ENCODE data around the gene NEK11. TPM values are rescaled to one million over a fixed set of nuclear protein-coding genes. Genes with fewer than 3 reads are reported as not detected.

Gene NEK11
- total RNA-seq, 1 donor: 14.5 TPM

- Histone ChIP-seq H3K36me3 (ENCODE audit: insufficient read depth, low read length) (no peaks in the 10 kb centered on the region), H3K27me3 (ENCODE audit: insufficient read depth, low read length) (no peaks in the 10 kb centered on the region), H2AFZ (ENCODE audit: low read length) (no peak overlapping the region), H3K9me3 (ENCODE audit: low read depth, low read length) (no peaks in the 10 kb centered on the region), H3K4me2 (ENCODE audit: insufficient read depth, low read length) (no peak overlapping the region), H4K20me1 (ENCODE audit: insufficient read depth, low read length) (no peaks in the 10 kb centered on the region), H3K4me1 (ENCODE audit: insufficient read depth, low read length) (no peaks in the 10 kb centered on the region), H3K4me3 (ENCODE audit: insufficient read depth, low read length) (no peak overlapping the region), H3K27ac (ENCODE audit: low read depth, low read length) (no peak overlapping the region), H3K79me2 (ENCODE audit: insufficient read depth, low read length) (no peaks in the 10 kb centered on the region)
- TF ChIP-seq CTCF (IDR thresholded peaks at IDR 0.05; ENCODE audit: extremely low read depth, low read depth, low read length): no peak
- no peak for DNase-seq (ENCODE audit: insufficient read length, low spot score, missing footprints)
These were observed 291.0 kb downstream of the NEK11 start for GRCh38 chr3:131317667-131318066.

GRCh38 chr3:131323014-131323413, 296.3 kb downstream of the NEK11 start:
- Histone ChIP-seq H3K9me3 (ENCODE audit: low read depth, low read length) (no peaks in the 10 kb centered on the region), H3K4me2 (ENCODE audit: insufficient read depth, low read length) (no peak overlapping the region), H3K36me3 (ENCODE audit: insufficient read depth, low read length) (no peaks in the 10 kb centered on the region), H2AFZ (ENCODE audit: low read length) (no peak overlapping the region), H3K4me1 (ENCODE audit: insufficient read depth, low read length) (no peaks in the 10 kb centered on the region), H3K4me3 (ENCODE audit: insufficient read depth, low read length) (no peak overlapping the region), H3K79me2 (ENCODE audit: insufficient read depth, low read length) (no peaks in the 10 kb centered on the region), H3K27ac (ENCODE audit: low read depth, low read length) (no peak overlapping the region), H3K27me3 (ENCODE audit: insufficient read depth, low read length) (no peaks in the 10 kb centered on the region), H4K20me1 (ENCODE audit: insufficient read depth, low read length) (no peaks in the 10 kb centered on the region)
- TF ChIP-seq CTCF (IDR thresholded peaks at IDR 0.05; ENCODE audit: extremely low read depth, low read depth, low read length): no peak
- no peak for DNase-seq (ENCODE audit: insufficient read length, low spot score, missing footprints)

- Histone ChIP-seq H4K20me1 (ENCODE audit: insufficient read depth, low read length) (no peaks in the 10 kb centered on the region), H3K36me3 (ENCODE audit: insufficient read depth, low read length) (no peaks in the 10 kb centered on the region), H3K27me3 (ENCODE audit: insufficient read depth, low read length) (no peaks in the 10 kb centered on the region), H2AFZ (ENCODE audit: low read length) (no peak overlapping the region), H3K27ac (ENCODE audit: low read depth, low read length) (no peak overlapping the region), H3K4me1 (ENCODE audit: insufficient read depth, low read length) (no peaks in the 10 kb centered on the region), H3K4me2 (ENCODE audit: insufficient read depth, low read length) (no peak overlapping the region), H3K4me3 (ENCODE audit: insufficient read depth, low read length) (no peak overlapping the region), H3K9me3 (ENCODE audit: low read depth, low read length) (no peaks in the 10 kb centered on the region), H3K79me2 (ENCODE audit: insufficient read depth, low read length) (no peaks in the 10 kb centered on the region)
- no peak for DNase-seq (ENCODE audit: insufficient read length, low spot score, missing footprints)
- TF ChIP-seq CTCF (IDR thresholded peaks at IDR 0.05; ENCODE audit: extremely low read depth, low read depth, low read length): no peak
These were observed 297.1 kb downstream of the NEK11 start for GRCh38 chr3:131323792-131324191.

- no peaks in the 10 kb centered on the region for H3K27me3 ChIP-seq (ENCODE audit: insufficient read depth, low read length)
- no peak overlapping the region for H3K27ac ChIP-seq (ENCODE audit: low read depth, low read length)
- H2AFZ ChIP-seq (ENCODE audit: low read length): no peak overlapping the region
- H3K4me3 ChIP-seq (ENCODE audit: insufficient read depth, low read length): no peak overlapping the region
- no peaks in the 10 kb centered on the region for H3K79me2 ChIP-seq (ENCODE audit: insufficient read depth, low read length)
- no peaks in the 10 kb centered on the region for H3K4me1 ChIP-seq (ENCODE audit: insufficient read depth, low read length)
- no peak for TF ChIP-seq CTCF (IDR thresholded peaks at IDR 0.05; ENCODE audit: extremely low read depth, low read depth, low read length)
- H3K9me3 ChIP-seq (ENCODE audit: low read depth, low read length): no peaks in the 10 kb centered on the region
- no peaks in the 10 kb centered on the region for H4K20me1 ChIP-seq (ENCODE audit: insufficient read depth, low read length)
- no peak for DNase-seq (ENCODE audit: insufficient read length, low spot score, missing footprints)
- H3K4me2 ChIP-seq (ENCODE audit: insufficient read depth, low read length): no peak overlapping the region
- H3K36me3 ChIP-seq (ENCODE audit: insufficient read depth, low read length): no peaks in the 10 kb centered on the region
These were observed 298.2 kb downstream of the NEK11 start for GRCh38 chr3:131324923-131325322.

Data from osteoblast (primary cell).